ENCODE measurements around the gene USP21.

DNA sequence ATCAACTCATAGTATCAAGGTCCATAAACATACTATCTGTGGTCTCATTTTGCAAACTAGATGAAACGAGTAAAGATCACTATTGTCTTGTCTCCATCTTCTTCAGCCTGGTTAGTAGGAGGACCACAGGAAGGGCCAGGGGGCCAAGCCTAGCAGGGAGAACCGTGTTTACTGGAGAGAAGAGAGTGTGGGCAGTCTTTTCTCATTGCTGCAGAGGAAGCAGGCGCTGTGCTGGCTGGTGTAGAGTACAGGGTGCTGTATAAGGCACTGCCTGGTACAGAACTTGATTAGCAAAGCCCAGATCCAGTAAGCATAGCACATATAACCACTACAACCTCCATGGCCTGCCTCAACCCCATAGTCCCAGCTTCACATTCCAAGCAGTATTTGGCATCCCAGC lies 28.0 kb downstream of the USP21 start:
- no peak for TF ChIP-seq POLR2AphosphoS5 (IDR thresholded peaks at IDR 0.05; ENCODE audit: borderline replicate concordance, low read depth, low read length)
- TF ChIP-seq EZH2 (IDR thresholded peaks at IDR 0.05), result no peak
